ENCODE data around the gene MRPL45. TPM values are rescaled to one million over a fixed set of nuclear protein-coding genes. Genes with fewer than 3 reads are reported as not detected.
"Not testable (repeated sequence)": the region's sequence is repeated elsewhere in the genome, so short reads cannot be mapped to it uniquely, and the experiment has no call there.

Gene MRPL45
- total and polyA plus RNA-seq, 7 experiments from 2014 or later, result 15.7 to 41.6 (median 23.7) TPM

DNA sequence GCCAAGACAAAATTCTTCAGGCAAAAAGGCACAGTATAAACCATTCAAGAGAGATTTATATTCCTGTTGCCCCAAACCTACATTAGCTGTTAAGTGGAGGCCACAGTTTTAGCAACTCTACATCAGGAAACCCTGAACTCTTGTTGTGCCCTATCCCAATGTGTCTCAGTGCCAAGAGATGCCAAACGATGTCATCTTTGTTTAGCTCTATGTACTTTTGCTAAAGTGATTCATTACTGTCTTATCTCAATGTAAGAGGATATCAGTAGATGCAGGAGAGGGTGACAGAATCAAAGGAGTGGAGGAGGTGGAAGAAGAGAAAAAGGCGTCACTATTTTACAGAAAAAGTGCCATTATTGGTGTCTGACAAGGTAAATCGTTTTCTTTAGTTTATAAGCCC, 28.8 kb upstream of the MRPL45 start:
- H3K27me3 ChIP-seq (ENCODE audit: control insufficient read depth in 2 of 2, insufficient read depth in 2 of 2, low read length in 2 of 2); H3K27ac ChIP-seq (ENCODE audit: low read depth, low read length); ATAC-seq; H3K4me3 ChIP-seq (ENCODE audit: low read length); H3K36me3 Mint-ChIP-seq; H3K4me3 Mint-ChIP-seq; H3K9me3 Mint-ChIP-seq; CTCF ChIA-PET; POLR2A ChIA-PET; intact Hi-C loops (cut with micrococcal nuclease); H3K36me3 ChIP-seq (ENCODE audit: control insufficient read depth in 2 of 3, insufficient read depth in 3 of 3, low read length in 3 of 3); H3K4me1 Mint-ChIP-seq; H3K4me1 ChIP-seq (ENCODE audit: control insufficient read depth in 2 of 2, insufficient read depth in 2 of 2, low read length in 2 of 2); DNase-seq; H3K27me3 Mint-ChIP-seq; H3K9me3 ChIP-seq (ENCODE audit: control insufficient read depth in 2 of 3, low read length in 3 of 3): not testable (repeated sequence)
- peak overlapping the region in 1 of 9 donors; percentile 36 for H3K27ac Mint-ChIP-seq

DNA sequence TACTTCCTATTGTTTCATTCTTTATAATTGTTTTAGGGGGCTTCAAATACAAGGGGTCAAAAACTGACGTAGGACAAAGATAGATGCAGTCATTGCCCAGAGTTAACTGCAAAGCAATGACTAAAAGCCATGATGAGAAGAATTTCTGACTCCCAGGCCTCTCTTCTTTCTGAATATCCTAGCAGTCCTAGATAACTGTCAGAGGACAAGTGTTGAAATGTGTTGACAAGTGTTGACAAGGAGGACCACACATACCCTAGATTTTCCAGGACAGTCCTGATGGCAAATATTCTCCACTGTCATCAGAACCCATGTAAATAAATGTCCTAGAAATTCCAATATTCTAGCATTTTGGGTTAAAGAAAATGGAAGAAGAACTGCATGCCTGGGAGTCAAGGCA, 27.9 kb upstream of the MRPL45 start:
- H3K4me3 ChIP-seq (ENCODE audit: low read length); H3K27ac ChIP-seq (ENCODE audit: low read depth, low read length); H3K27ac Mint-ChIP-seq; H3K4me3 Mint-ChIP-seq; H3K36me3 ChIP-seq (ENCODE audit: control insufficient read depth in 2 of 3, insufficient read depth in 3 of 3, low read length in 3 of 3); POLR2A ChIA-PET; H3K4me1 ChIP-seq (ENCODE audit: control insufficient read depth in 2 of 2, insufficient read depth in 2 of 2, low read length in 2 of 2); ATAC-seq; H3K9me3 ChIP-seq (ENCODE audit: control insufficient read depth in 2 of 3, low read length in 3 of 3); H3K27me3 ChIP-seq (ENCODE audit: control insufficient read depth in 2 of 2, insufficient read depth in 2 of 2, low read length in 2 of 2); H3K4me1 Mint-ChIP-seq; DNase-seq; intact Hi-C loops (cut with micrococcal nuclease); CTCF ChIA-PET; H3K27me3 Mint-ChIP-seq; H3K36me3 Mint-ChIP-seq; H3K9me3 Mint-ChIP-seq: not testable (repeated sequence)

DNA sequence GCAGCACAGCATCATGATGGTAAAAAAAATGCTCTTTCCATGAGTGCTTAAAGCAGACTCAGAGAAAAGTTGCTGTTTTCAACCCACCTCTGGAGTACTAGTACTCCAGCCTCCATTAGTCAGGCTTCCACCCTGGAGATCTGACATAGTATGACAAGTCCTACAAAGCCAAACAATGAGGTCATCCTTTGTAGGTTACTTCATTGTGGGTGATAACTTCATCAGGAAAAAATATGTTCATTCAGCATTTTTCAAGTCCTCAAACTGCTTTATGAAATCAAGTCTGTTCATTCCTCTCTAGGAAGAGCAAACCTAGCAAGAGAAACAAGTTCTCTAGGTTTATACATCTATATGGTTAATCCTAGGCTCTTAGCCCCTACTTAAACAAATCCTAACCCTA, 27.4 kb upstream of the MRPL45 start:
- H3K4me3 ChIP-seq (ENCODE audit: low read length); H3K27me3 Mint-ChIP-seq; POLR2A ChIA-PET; ATAC-seq; CTCF ChIA-PET; H3K9me3 ChIP-seq (ENCODE audit: control insufficient read depth in 2 of 3, low read length in 3 of 3); H3K9me3 Mint-ChIP-seq; H3K4me1 Mint-ChIP-seq; H3K4me1 ChIP-seq (ENCODE audit: control insufficient read depth in 2 of 2, insufficient read depth in 2 of 2, low read length in 2 of 2); DNase-seq; H3K27ac Mint-ChIP-seq; H3K36me3 Mint-ChIP-seq; H3K27ac ChIP-seq (ENCODE audit: low read depth, low read length); H3K36me3 ChIP-seq (ENCODE audit: control insufficient read depth in 2 of 3, insufficient read depth in 3 of 3, low read length in 3 of 3); H3K27me3 ChIP-seq (ENCODE audit: control insufficient read depth in 2 of 2, insufficient read depth in 2 of 2, low read length in 2 of 2); intact Hi-C loops (cut with micrococcal nuclease); H3K4me3 Mint-ChIP-seq: not testable (repeated sequence)

DNA sequence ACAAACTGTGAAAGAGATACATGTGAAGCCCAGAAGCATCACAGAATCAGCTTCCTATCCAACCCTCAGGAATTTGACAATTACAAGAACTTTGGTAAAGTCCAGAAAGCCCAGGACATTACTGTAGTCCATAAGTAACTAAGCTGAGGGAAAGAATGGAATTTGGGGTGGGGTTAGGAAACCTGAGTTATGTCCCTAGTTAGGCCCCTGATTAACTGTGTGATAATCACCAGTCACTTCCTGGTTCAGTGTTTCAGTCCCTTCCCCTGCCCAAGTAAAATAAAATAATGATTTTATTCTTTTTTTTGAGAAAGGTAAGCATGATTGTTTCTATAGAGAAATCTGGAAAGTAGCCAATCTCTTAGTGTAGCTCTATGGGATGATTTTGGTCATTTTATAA, 11.0 kb upstream of the MRPL45 start:
- not testable (repeated sequence) for H3K27ac Mint-ChIP-seq; H3K4me3 ChIP-seq (ENCODE audit: low read length); H3K27me3 Mint-ChIP-seq

DNA sequence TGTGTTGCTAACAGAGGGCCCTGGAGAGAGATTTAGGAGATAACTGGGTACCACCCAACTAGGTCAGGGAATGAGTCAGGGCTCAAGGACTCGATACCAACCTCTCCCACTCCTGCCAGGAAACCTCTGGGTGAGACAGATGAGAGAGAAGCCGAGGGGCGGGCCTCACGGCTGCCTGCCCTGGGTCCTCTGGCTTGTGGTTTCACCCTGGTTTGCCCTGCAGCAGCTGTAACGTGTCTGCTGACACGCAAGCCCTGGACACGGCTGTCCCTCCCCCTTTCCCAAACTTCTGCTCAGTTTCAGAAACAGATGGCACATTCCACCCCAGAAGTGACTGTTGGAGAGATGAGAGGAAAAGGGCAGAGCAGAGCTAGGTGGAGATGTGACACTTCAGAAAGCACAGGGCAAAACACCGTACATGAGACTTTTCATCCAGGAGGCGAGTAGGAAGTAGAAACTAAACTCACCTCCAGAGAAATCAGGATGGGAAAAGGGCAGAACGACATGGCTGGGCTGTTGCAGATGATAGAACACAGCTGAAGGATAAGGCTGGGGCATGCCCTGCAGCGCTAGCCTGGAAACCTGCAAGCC, 10.4 kb upstream of the MRPL45 start:
- DNase-seq (peak in 5 of 9 donors; percentile 7 to 20 (median 14)), ATAC-seq (peak; percentile 82)
- H3K4me3 ChIP-seq (ENCODE audit: low read length); H3K27ac ChIP-seq (ENCODE audit: low read depth, low read length); H3K9me3 Mint-ChIP-seq; CTCF ChIA-PET; H3K4me1 ChIP-seq (ENCODE audit: control insufficient read depth in 2 of 2, insufficient read depth in 2 of 2, low read length in 2 of 2); H3K9me3 ChIP-seq (ENCODE audit: control insufficient read depth in 2 of 3, low read length in 3 of 3); H3K27me3 Mint-ChIP-seq; POLR2A ChIA-PET; intact Hi-C loops (cut with micrococcal nuclease); H3K27me3 ChIP-seq (ENCODE audit: control insufficient read depth in 2 of 2, insufficient read depth in 2 of 2, low read length in 2 of 2); H3K36me3 Mint-ChIP-seq; H3K36me3 ChIP-seq (ENCODE audit: control insufficient read depth in 2 of 3, insufficient read depth in 3 of 3, low read length in 3 of 3): not testable (repeated sequence)
- Mint-ChIP-seq H3K4me3 (peak overlapping the region in 3 of 10 donors; percentile 34 to 74 (median 57)), H3K4me1 (peaks cover 0 to 11% (median 8%) of the 10 kb centered on the region in 7 donors), H3K27ac (peak overlapping the region in 2 of 9 donors; percentile 46 to 59)

More for the DNA sequence above, 11.0 kb upstream of the MRPL45 start:
- H3K9me3 ChIP-seq (ENCODE audit: control insufficient read depth in 2 of 3, low read length in 3 of 3); H3K27ac ChIP-seq (ENCODE audit: low read depth, low read length); H3K4me3 Mint-ChIP-seq; H3K36me3 ChIP-seq (ENCODE audit: control insufficient read depth in 2 of 3, insufficient read depth in 3 of 3, low read length in 3 of 3); intact Hi-C loops (cut with micrococcal nuclease); H3K36me3 Mint-ChIP-seq; DNase-seq; POLR2A ChIA-PET; H3K9me3 Mint-ChIP-seq; H3K27me3 ChIP-seq (ENCODE audit: control insufficient read depth in 2 of 2, insufficient read depth in 2 of 2, low read length in 2 of 2); CTCF ChIA-PET; H3K4me1 ChIP-seq (ENCODE audit: control insufficient read depth in 2 of 2, insufficient read depth in 2 of 2, low read length in 2 of 2); ATAC-seq: not testable (repeated sequence)
- peaks cover 0 to 11% (median 8%) of the 10 kb centered on the region in 7 donors for H3K4me1 Mint-ChIP-seq

DNA sequence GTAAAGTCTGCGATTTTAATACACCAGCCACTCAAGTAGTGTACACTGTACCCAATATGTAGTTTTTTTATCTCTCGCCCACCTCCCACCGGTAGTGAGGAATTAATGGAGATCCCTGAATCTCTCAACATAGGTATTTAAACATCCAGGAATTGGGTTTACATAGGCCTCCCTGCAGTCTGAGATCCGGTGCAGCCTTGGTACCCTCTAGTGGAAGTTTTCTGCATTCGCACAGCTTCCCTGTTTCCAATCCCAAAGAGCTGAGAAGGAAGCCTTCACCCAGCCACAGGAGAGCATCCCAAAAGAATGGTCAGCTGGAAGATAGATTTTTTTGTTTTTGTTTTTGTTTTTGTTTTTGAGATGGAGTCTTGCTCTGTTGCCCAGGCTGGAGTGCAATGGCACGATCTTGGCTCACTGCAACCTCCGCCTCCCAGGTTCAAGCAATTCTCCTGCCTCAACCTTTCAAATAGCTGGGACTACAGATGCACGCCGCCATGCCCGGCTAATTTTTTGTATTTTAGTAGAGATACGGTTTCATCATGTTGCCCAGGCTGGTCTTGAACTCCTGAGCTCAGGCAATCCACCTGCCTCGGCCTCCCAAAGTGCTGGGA, 8.6 kb upstream of the MRPL45 start:
- H3K9me3 Mint-ChIP-seq; H3K36me3 ChIP-seq (ENCODE audit: control insufficient read depth in 2 of 3, insufficient read depth in 3 of 3, low read length in 3 of 3); H3K27me3 Mint-ChIP-seq; CTCF ChIA-PET; ATAC-seq; H3K9me3 ChIP-seq (ENCODE audit: control insufficient read depth in 2 of 3, low read length in 3 of 3); H3K27ac Mint-ChIP-seq; H3K4me1 ChIP-seq (ENCODE audit: control insufficient read depth in 2 of 2, insufficient read depth in 2 of 2, low read length in 2 of 2); POLR2A ChIA-PET; intact Hi-C loops (cut with micrococcal nuclease); H3K4me3 ChIP-seq (ENCODE audit: low read length); H3K36me3 Mint-ChIP-seq; H3K27me3 ChIP-seq (ENCODE audit: control insufficient read depth in 2 of 2, insufficient read depth in 2 of 2, low read length in 2 of 2); H3K27ac ChIP-seq (ENCODE audit: low read depth, low read length): not testable (repeated sequence)
- Mint-ChIP-seq H3K4me1 (peaks cover 0 to 11% (median 8%) of the 10 kb centered on the region in 7 donors), H3K4me3 (peak overlapping the region in 1 of 10 donors; percentile 30)
- DNase-seq, result peak in 2 of 9 donors; percentile 2 to 13

DNA sequence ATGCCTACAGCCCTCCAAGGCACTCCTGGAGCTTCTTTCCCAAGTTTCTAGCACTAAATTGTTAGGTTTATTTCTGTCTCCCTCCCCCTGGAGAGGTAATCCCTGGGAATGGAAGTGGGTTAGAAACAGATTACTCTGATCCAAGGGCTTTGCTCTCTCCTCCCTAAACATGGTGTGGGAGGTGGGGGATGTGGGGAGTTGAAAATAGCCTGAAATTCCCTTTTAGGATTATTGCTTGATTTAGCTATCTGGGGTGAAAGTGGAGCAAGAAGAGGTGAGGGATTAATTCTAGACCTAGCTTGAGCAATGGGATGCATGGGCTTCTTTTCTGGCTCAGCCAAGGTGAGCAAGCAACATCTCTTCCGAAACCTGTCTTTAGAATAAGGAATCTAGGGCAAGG, 7.2 kb upstream of the MRPL45 start:
- H3K27ac ChIP-seq (ENCODE audit: low read depth, low read length); H3K27me3 ChIP-seq (ENCODE audit: control insufficient read depth in 2 of 2, insufficient read depth in 2 of 2, low read length in 2 of 2); ATAC-seq; DNase-seq; H3K9me3 ChIP-seq (ENCODE audit: control insufficient read depth in 2 of 3, low read length in 3 of 3); H3K27me3 Mint-ChIP-seq; H3K4me3 ChIP-seq (ENCODE audit: low read length); H3K36me3 Mint-ChIP-seq; H3K36me3 ChIP-seq (ENCODE audit: control insufficient read depth in 2 of 3, insufficient read depth in 3 of 3, low read length in 3 of 3); H3K4me1 ChIP-seq (ENCODE audit: control insufficient read depth in 2 of 2, insufficient read depth in 2 of 2, low read length in 2 of 2); H3K9me3 Mint-ChIP-seq; H3K27ac Mint-ChIP-seq; CTCF ChIA-PET; POLR2A ChIA-PET; intact Hi-C loops (cut with micrococcal nuclease); H3K4me3 Mint-ChIP-seq: not testable (repeated sequence)
- peaks cover 0 to 11% (median 8%) of the 10 kb centered on the region in 7 donors for H3K4me1 Mint-ChIP-seq
